ENCODE measurements around the gene OCA2.

OCA2 gene

DNA sequence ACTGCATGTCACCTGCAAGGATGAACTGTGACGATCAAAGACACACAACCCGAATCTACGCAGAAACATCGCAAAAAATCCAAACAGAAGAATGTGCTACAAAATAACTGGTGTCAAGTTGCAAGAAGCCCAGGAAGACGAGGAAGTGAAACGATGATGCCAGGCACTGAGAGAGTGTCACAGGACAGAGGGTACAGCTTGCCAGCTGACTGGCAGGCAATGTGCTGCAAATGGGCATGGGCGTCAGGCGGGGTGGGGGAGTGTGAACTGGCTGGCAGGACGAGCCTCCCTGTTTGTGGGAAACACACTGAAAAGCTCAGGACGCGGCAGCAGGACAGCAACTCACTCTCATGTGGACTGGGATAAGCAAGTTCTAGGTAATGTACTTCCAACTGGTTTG, 28.9 kb upstream of the OCA2 start:
- Histone ChIP-seq H3K36me3 (replicated peaks) (peaks cover 26% of the 10 kb centered on the region), H3K4me3 (ENCODE audit: low read depth, low read length) (no peak overlapping the region), H3K27ac (no peak overlapping the region), H3K27me3 (replicated peaks) (no peaks in the 10 kb centered on the region)
- TF ChIP-seq, protein P1, sequence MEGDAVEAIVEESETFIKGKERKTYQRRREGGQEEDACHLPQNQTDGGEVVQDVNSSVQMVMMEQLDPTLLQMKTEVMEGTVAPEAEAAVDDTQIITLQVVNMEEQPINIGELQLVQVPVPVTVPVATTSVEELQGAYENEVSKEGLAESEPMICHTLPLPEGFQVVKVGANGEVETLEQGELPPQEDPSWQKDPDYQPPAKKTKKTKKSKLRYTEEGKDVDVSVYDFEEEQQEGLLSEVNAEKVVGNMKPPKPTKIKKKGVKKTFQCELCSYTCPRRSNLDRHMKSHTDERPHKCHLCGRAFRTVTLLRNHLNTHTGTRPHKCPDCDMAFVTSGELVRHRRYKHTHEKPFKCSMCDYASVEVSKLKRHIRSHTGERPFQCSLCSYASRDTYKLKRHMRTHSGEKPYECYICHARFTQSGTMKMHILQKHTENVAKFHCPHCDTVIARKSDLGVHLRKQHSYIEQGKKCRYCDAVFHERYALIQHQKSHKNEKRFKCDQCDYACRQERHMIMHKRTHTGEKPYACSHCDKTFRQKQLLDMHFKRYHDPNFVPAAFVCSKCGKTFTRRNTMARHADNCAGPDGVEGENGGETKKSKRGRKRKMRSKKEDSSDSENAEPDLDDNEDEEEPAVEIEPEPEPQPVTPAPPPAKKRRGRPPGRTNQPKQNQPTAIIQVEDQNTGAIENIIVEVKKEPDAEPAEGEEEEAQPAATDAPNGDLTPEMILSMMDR (IDR thresholded peaks at IDR 0.05; ENCODE audit: low read depth, low read length, missing control alignments) = no peak
- DNase-seq = no peak
- in situ Hi-C loops (cut with HindIII; ENCODE audit: low pct_ligation_motif_present, low sequenced_read_pairs) = no loop called here

DNA sequence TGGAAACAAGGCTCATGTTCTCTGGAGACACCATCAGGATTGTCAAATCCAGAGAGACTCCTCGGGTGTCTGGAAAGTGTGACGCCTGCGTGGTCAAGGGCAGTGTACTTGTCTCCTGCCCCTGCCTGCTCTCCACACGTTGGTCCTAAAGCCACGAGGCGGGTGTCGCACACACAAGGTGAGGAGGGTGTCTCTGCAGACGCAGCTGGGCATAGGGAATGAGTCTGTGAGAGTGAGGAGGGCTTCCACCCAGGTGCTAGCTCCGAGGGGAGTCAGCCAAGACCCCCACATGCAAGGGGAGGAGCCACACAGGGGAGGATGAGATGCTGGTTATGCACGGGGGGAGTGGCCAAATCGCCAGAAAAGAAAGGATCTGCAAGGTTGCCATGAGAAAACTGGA, 27.9 kb upstream of the OCA2 start:
- H3K36me3 ChIP-seq (replicated peaks) = peaks cover 22% of the 10 kb centered on the region
- no peaks in the 10 kb centered on the region for H3K27me3 ChIP-seq (replicated peaks)
- no peak overlapping the region for H3K27ac ChIP-seq
- in situ Hi-C loops (cut with HindIII; ENCODE audit: low pct_ligation_motif_present, low sequenced_read_pairs) = no loop called here
- H3K4me3 ChIP-seq (ENCODE audit: low read depth, low read length) = no peak overlapping the region
- TF ChIP-seq, protein P1 (IDR thresholded peaks at IDR 0.05; ENCODE audit: low read depth, low read length, missing control alignments) = no peak
- DNase-seq = no peak

DNA sequence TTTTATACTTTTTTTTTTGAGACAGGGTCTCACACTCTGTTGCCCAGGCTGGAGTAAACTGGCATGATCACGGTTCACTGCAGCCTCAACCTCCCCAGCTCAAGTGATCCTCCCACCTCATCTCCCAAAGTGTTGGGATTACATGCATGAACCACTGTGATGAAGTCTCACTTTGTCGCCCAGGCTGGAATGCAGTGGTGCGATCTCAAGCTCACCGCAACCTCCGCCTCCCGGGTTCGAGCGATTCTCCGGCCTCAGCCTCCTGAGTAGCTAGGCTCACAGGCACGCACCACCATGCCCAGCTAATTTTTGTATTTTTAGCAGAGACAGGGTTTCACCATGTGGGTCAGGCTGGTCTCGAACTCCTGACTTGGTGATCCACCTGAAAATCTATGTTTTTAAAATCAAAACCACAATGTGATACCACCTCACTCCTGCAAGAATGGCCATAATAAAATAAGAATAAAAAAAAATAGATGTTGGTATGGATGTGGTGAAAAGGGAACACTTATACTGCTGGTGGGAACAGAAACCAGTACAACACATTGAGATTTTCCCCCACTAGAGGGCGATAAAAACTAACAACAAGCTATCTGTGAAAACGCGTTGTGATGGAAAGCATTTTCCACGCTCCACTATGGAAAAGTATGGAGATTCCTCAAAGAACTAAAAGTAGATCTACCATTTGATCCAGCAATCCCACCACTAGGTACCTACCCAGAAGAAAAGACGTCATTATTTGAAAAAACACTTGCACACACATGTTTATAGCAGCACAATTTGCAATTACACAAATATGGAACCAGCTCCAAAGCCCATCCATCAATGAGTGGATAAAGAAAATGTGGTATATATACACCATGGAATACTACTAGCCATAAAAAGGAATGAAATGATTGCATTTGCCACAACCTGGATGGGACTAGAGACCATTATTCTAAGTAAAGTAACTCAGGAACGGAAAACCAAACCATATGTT, 26.8 kb upstream of the OCA2 start:
- H3K4me3 ChIP-seq (ENCODE audit: low read depth, low read length) = no peak overlapping the region
- H3K27ac ChIP-seq = no peak overlapping the region
- TF ChIP-seq, protein P1 (IDR thresholded peaks at IDR 0.05; ENCODE audit: low read depth, low read length, missing control alignments) = peak; percentile 59
- H3K27me3 ChIP-seq (replicated peaks) = no peaks in the 10 kb centered on the region
- in situ Hi-C loops (cut with HindIII; ENCODE audit: low pct_ligation_motif_present, low sequenced_read_pairs) = no loop called here
- peak; percentile 45 for DNase-seq
- peaks cover 14% of the 10 kb centered on the region for H3K36me3 ChIP-seq (replicated peaks)

DNA sequence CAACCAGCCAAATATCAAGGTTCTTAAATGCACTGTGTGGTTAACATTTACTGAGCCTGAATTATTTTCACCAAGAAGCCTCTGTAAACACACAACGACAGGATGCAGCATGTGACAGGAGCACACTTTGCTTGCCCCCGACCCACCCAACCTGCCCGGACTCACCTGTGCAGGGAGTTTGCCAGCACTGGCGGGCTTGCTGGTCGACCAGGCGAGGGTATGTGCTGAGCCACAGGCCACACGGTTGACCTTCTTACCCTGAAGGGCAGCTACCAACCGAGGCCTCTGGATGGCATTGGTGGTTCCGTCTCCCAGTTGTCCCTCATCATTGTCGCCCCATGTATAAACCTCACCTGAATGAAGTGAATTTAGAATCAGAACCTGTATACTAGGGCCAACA, 25.7 kb upstream of the OCA2 start:
- Histone ChIP-seq H3K36me3 (replicated peaks) (peaks cover 15% of the 10 kb centered on the region), H3K4me3 (ENCODE audit: low read depth, low read length) (no peak overlapping the region), H3K27me3 (replicated peaks) (no peaks in the 10 kb centered on the region), H3K27ac (no peak overlapping the region)
- DNase-seq = no peak
- in situ Hi-C loops (cut with HindIII; ENCODE audit: low pct_ligation_motif_present, low sequenced_read_pairs) = no loop called here
- TF ChIP-seq, protein P1 (IDR thresholded peaks at IDR 0.05; ENCODE audit: low read depth, low read length, missing control alignments) = no peak

DNA sequence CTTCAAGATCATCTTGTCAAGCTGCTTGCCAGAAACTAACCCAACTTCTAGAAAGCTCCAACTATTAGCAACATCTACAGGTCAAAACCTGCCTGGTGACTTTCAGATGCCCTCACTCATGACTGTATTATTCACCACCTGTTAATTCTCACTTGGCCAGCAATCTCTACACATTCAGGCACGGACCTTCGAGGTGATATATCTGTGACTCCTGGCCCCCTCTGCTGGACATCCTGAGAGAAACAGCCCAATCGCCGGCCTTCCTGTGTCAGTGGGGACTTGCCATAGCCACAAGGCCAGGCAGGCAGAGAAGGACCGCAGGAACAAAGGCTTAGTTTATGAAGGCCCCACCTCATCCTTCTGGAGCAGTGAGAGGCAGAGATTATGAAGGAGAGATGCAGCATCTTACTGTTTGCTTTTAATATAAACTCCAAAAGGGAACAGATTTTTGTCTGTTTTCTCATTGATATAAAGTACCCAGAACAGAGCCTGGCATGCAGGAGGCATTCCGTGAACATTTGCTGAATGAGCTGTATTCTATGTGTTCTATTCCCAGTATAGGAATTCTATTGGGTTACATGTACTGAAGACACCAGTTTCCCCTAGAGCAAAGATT, 24.4 kb upstream of the OCA2 start:
- no peaks in the 10 kb centered on the region for H3K27me3 ChIP-seq (replicated peaks)
- H3K36me3 ChIP-seq (replicated peaks) = peaks cover 14% of the 10 kb centered on the region
- TF ChIP-seq, protein P1 (IDR thresholded peaks at IDR 0.05; ENCODE audit: low read depth, low read length, missing control alignments) = peak; percentile 88
- in situ Hi-C loops (cut with HindIII; ENCODE audit: low pct_ligation_motif_present, low sequenced_read_pairs) = no loop called here
- H3K4me3 ChIP-seq (ENCODE audit: low read depth, low read length) = no peak overlapping the region
- peak; percentile 84 for DNase-seq
- no peak overlapping the region for H3K27ac ChIP-seq
